Endothelial cell of umbilical vein (primary cell): ENCODE results near the gene RBMS3. TPM values are rescaled to one million over a fixed set of nuclear protein-coding genes. Genes with fewer than 3 reads are reported as not detected.

Experiments
- BruUV-seq: library from RNA; stranded (reverse); fragments of 400-500 nt; replicated peaks from 2 replicates; lab custom pipeline; 2021; lab: Mats Ljungman, UMichigan
- CTCF ChIA-PET: fragments of 300-600, 350-600 bp; sonication (Branson Sonifier 250); formaldehyde crosslinking; loops from one replicate; lab custom pipeline; 2021; ENCODE audit warnings: antibody characterized with exemption, inconsistent platforms; lab: Charles Lee
- POLR2A ChIA-PET: fragments of 300-600, 350-600 bp; sonication (Branson Sonifier 250); formaldehyde crosslinking; loops from one replicate; lab custom pipeline; 2021; ENCODE audit warnings: antibody characterized with exemption, inconsistent platforms; lab: Charles Lee
- DNase-seq: peaks from one replicate; pipeline ENCODE4 v3.0.0-alpha.2; 2011; ENCODE audit warnings: low read depth, low spot score
- FAIRE-seq: peaks from 2 replicates; lab custom pipeline; 2011; peaks lifted over from hg19 to GRCh38; lab: Jason Lieb, UNC
- H2AFZ ChIP-seq: 2 replicates; pipeline ENCODE4 v1.6.0; 2012; ENCODE audit warnings: low read depth, low read length, control low read depth, inconsistent platforms
- H3K27ac ChIP-seq: 2 replicates; pipeline ENCODE4 v1.5.1; 2011; ENCODE audit warnings: low read depth, mild to moderate bottlenecking, control low read depth, low read length, moderate library complexity; ENCODE audit not compliant: insufficient read depth
- H3K27me3 ChIP-seq, 2 experiments: 2 replicates each; pipeline versions ENCODE4 v1.6.0 to v1.6.1; 2011; ENCODE audit warnings: low read length in 2 of 2, mixed read lengths in 1 of 2; ENCODE audit not compliant: control insufficient read depth in 2 of 2, insufficient read depth in 2 of 2
- H3K36me3 ChIP-seq, 2 experiments: 2 replicates in 1 of 2; 3 replicates in 1 of 2; pipeline ENCODE4 v1.5.1; 2011; ENCODE audit warnings: low read length in 2 of 2, mild to moderate bottlenecking in 1 of 2, moderate library complexity in 1 of 2; ENCODE audit not compliant: control insufficient read depth in 2 of 2, insufficient read depth in 2 of 2; ENCODE audit errors: extremely low read depth in 1 of 2
- H3K4me1 ChIP-seq: 3 replicates; pipeline ENCODE4 v1.5.1; 2011; ENCODE audit warnings: mild to moderate bottlenecking, low read length; ENCODE audit not compliant: control insufficient read depth, insufficient read depth; ENCODE audit errors: extremely low read depth
- H3K4me2 ChIP-seq: 2 replicates; pipeline ENCODE4 v1.6.1; 2011; ENCODE audit warnings: low read length, control low read depth, mixed read lengths; ENCODE audit not compliant: insufficient read depth
- H3K4me3 ChIP-seq, 3 experiments: fragments of 200-600 bp in 1 of 3; sonication (generic), shearing (Covaris generic) in 1 of 3; replicated peaks in 1 of 3; 2 replicates each; pipeline ENCODE4 v1.5.1; 2011 to 2016; ENCODE audit warnings: control low read depth in 3 of 3, low read length in 3 of 3, mild to moderate bottlenecking in 2 of 3, inconsistent platforms in 1 of 3, low read depth in 1 of 3, moderate library complexity in 1 of 3; ENCODE audit not compliant: insufficient read depth in 1 of 3
- H3K79me2 ChIP-seq: 2 replicates; pipeline ENCODE4 v1.6.0; 2012; ENCODE audit warnings: low read length, inconsistent platforms; ENCODE audit not compliant: control insufficient read depth, insufficient read depth
- H3K9ac ChIP-seq: replicated peaks from 2 replicates; pipeline ENCODE3; 2011; ENCODE audit warnings: low read length, control low read depth; ENCODE audit not compliant: insufficient read depth; ENCODE audit errors: extremely low read depth
- H3K9me1 ChIP-seq: replicated peaks from 3 replicates; pipeline ENCODE4 v1.6.0; 2011; ENCODE audit warnings: mild to moderate bottlenecking, low read length; ENCODE audit not compliant: control insufficient read depth, insufficient read depth; ENCODE audit errors: extremely low read depth
- H3K9me3 ChIP-seq: replicated peaks from 2 replicates; pipeline ENCODE4 v1.5.1; 2012; ENCODE audit warnings: low read length, inconsistent platforms; ENCODE audit not compliant: control insufficient read depth, insufficient read depth
- H4K20me1 ChIP-seq: replicated peaks from 2 replicates; pipeline ENCODE3; 2011; ENCODE audit warnings: mild to moderate bottlenecking, low read length; ENCODE audit not compliant: control insufficient read depth, insufficient read depth; ENCODE audit errors: extremely low read depth
- EZH2 ChIP-seq: IDR thresholded peaks from 2 replicates; pipeline ENCODE4 v1.6.1; 2012; ENCODE audit warnings: borderline replicate concordance, low read depth, mild to moderate bottlenecking, moderate library complexity, low read length, inconsistent platforms; ENCODE audit not compliant: severe bottlenecking
- FOS ChIP-seq: IDR thresholded peaks from 2 replicates; pipeline ENCODE4 v1.6.1; 2011; ENCODE audit warnings: mild to moderate bottlenecking, low read length, moderate library complexity, borderline replicate concordance; ENCODE audit not compliant: insufficient read depth
- GATA2 ChIP-seq: IDR thresholded peaks from 2 replicates; pipeline ENCODE4 v1.7.0; 2011; ENCODE audit warnings: low read depth, mild to moderate bottlenecking, moderate library complexity, mixed read lengths, low read length; ENCODE audit not compliant: insufficient read length, insufficient read depth
- JUN ChIP-seq: IDR thresholded peaks from 2 replicates; pipeline ENCODE4 v1.6.1; 2011; ENCODE audit warnings: borderline replicate concordance, low read depth; ENCODE audit not compliant: insufficient read length, insufficient read depth
- MYC ChIP-seq: IDR thresholded peaks from one replicate; pipeline ENCODE4 v1.6.1; 2011; ENCODE audit warnings: mild to moderate bottlenecking, low read depth, low read length
- POLR2A ChIP-seq: IDR thresholded peaks from 2 replicates; pipeline ENCODE4 v1.6.1; 2012; ENCODE audit warnings: low read depth, mild to moderate bottlenecking, control low read depth, low read length
- POLR2AphosphoS5 ChIP-seq: IDR thresholded peaks from 2 replicates; pipeline ENCODE4 v1.6.1; 2012; ENCODE audit warnings: low read depth, mild to moderate bottlenecking, control low read depth, low read length, moderate library complexity; ENCODE audit not compliant: insufficient read depth
- dilution Hi-C: fragments of 300-500 bp; cut with MboI; formaldehyde crosslinking; loops from one replicate; pipeline ENCODE4 v1.15.0; 2019; ENCODE audit warnings: low sequenced_read_pairs; ENCODE audit not compliant: extremely low pct_ligation_motif_present
- intact Hi-C: fragments of 100-400 bp; cut with micrococcal nuclease; formaldehyde crosslinking; loops from one replicate; pipeline ENCODE4 v1.10.0; 2022
- polyA plus RNA-seq, 4 experiments: library from polyadenylated mRNA; depleted of rRNA in 3 of 4; stranded (reverse) in 3 of 4; unstranded in 1 of 4; fragments of >200 nt; gene quantifications; 2 replicates each; pipeline versions ENCODE4 v1.2.1 to v1.2.3, GENCODE V29; 2011 to 2012; ENCODE audit warnings: missing spikeins in 1 of 4
- total RNA-seq: library from RNA; stranded (reverse); gene quantifications from 2 replicates; pipeline ENCODE4 v1.2.3, GENCODE V29; 2021
- TF ChIP-seq, protein P1 (sequence below): IDR thresholded peaks from 2 replicates; pipeline ENCODE4 v1.6.1; 2011; ENCODE audit not compliant: insufficient read depth, insufficient read length
- TF ChIP-seq, protein P2 (sequence below), 2 donors: IDR thresholded peaks; 1 replicate in 1 of 2; 2 replicates in 1 of 2; pipeline ENCODE4 v1.5.1; 2011; ENCODE audit warnings: low read length in 2 of 2, mild to moderate bottlenecking in 2 of 2, moderate library complexity in 2 of 2, control low read depth in 1 of 2, inconsistent platforms in 1 of 2, low read depth in 1 of 2; ENCODE audit not compliant: insufficient read depth in 1 of 2; ENCODE audit errors: extremely low read depth in 1 of 2

The RBMS3 gene
- total and polyA plus RNA-seq, 2 donors (not counting 3 experiments of a cell fraction or from before 2014, with no cell fraction given) = 13.6 to 42.3 TPM

DNA sequence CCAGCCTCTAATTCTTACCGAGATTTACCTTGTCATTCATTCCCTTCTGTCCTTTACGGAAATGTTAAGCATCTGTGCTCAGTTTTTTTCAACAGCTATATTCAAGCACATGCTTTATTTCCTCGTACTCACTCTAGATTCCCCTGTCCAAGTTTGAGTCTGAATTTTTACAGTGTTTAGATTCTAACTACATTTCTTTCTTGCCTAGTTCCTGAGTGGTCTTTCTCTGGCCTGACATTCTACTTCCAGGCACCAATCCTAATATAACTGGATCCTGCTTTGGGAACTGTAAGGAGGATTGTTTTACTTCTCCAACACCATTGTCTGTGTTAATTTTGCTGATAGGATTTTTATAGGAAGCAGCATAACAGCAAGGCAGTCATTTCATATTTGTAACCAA, 222.4 kb downstream of the RBMS3 start:
- TF ChIP-seq EZH2 (no peak), GATA2 (no peak), FOS (no peak), POLR2AphosphoS5 (no peak), POLR2A (no peak), JUN (no peak), MYC (no peak)
- TF ChIP-seq, protein P1, sequence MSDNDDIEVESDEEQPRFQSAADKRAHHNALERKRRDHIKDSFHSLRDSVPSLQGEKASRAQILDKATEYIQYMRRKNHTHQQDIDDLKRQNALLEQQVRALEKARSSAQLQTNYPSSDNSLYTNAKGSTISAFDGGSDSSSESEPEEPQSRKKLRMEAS = no peak
- TF ChIP-seq, protein P2, sequence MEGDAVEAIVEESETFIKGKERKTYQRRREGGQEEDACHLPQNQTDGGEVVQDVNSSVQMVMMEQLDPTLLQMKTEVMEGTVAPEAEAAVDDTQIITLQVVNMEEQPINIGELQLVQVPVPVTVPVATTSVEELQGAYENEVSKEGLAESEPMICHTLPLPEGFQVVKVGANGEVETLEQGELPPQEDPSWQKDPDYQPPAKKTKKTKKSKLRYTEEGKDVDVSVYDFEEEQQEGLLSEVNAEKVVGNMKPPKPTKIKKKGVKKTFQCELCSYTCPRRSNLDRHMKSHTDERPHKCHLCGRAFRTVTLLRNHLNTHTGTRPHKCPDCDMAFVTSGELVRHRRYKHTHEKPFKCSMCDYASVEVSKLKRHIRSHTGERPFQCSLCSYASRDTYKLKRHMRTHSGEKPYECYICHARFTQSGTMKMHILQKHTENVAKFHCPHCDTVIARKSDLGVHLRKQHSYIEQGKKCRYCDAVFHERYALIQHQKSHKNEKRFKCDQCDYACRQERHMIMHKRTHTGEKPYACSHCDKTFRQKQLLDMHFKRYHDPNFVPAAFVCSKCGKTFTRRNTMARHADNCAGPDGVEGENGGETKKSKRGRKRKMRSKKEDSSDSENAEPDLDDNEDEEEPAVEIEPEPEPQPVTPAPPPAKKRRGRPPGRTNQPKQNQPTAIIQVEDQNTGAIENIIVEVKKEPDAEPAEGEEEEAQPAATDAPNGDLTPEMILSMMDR (IDR thresholded peaks at IDR 0.05; ENCODE audit: extremely low read depth in 1 of 2, insufficient read depth in 1 of 2, low read depth in 1 of 2, low read length in 2 of 2) = no peak
- ChIA-PET CTCF (no interaction called here), POLR2A (no interaction called here)
- Histone ChIP-seq H3K4me1 (no peaks in the 10 kb centered on the region), H4K20me1 (no peaks in the 10 kb centered on the region), H3K79me2 (no peaks in the 10 kb centered on the region), H3K9ac (no peak overlapping the region), H3K36me3 (no peaks in the 10 kb centered on the region), H2AFZ (no peak overlapping the region), H3K4me2 (no peak overlapping the region), H3K9me1 (no peaks in the 10 kb centered on the region), H3K9me3 (no peaks in the 10 kb centered on the region), H3K27ac (no peak overlapping the region), H3K27me3 (no peaks in the 10 kb centered on the region), H3K4me3 (no peak overlapping the region)
- intact Hi-C loops (no loop called here), dilution Hi-C loops (no loop called here)
- DNase-seq (no peak), FAIRE-seq (no peak)
- no TSS peak for BruUV-seq
